Gastroesophageal sphincter (tissue), 4 donors: ENCODE measurements around the gene CDC25C. TPM values are rescaled to one million over a fixed set of nuclear protein-coding genes. Genes with fewer than 3 reads are reported as not detected.
"Not testable (repeated sequence)": the region's sequence is repeated elsewhere in the genome, so short reads cannot be mapped to it uniquely, and the experiment has no call there.

ENCODE experiments used
- ATAC-seq: fragments of 150-250 bp; one replicate; pipeline ENCODE4 v1.9.1; 2016; ENCODE audit warnings: mild to moderate bottlenecking, moderate library complexity
- H3K27ac ChIP-seq, 4 donors: fragments of 200-600 bp; sonication (generic) in 3 of 4; 1 replicate in 3 of 4; 2 replicates in 1 of 4; pipeline ENCODE4 v1.5.1; 2016 to 2019
- H3K27me3 ChIP-seq: fragments of 200-600 bp; sonication (generic); one replicate; pipeline ENCODE4 v1.5.1; 2019
- H3K36me3 ChIP-seq, 2 donors: fragments of 200-600 bp; sonication (generic); one replicate each; pipeline ENCODE4 v1.5.1; 2019; ENCODE audit warnings: control low read depth in 1 of 2
- H3K4me1 ChIP-seq, 3 donors: fragments of 200-600 bp; sonication (generic); 1 replicate in 2 of 3; 2 replicates in 1 of 3; pipeline ENCODE4 v1.5.1; 2016 to 2019; ENCODE audit warnings: control low read depth in 2 of 3
- H3K4me3 ChIP-seq, 2 donors: fragments of 200-600 bp; sonication (generic); one replicate each; pipeline ENCODE4 v1.5.1; 2019; ENCODE audit warnings: mild to moderate bottlenecking in 1 of 2, moderate library complexity in 1 of 2
- H3K9me3 ChIP-seq, 3 donors: fragments of 200-600 bp; sonication (generic); one replicate each; pipeline ENCODE4 v1.5.1; 2017 to 2019; ENCODE audit warnings: control low read depth in 2 of 3
- EP300 ChIP-seq: sonication (generic); formaldehyde crosslinking; IDR thresholded peaks from one replicate; pipeline ENCODE4 v1.6.1; 2017; ENCODE audit warnings: antibody characterized with exemption, mild to moderate bottlenecking
- POLR2A ChIP-seq, 2 donors: fragments of 450-650 bp; IDR thresholded peaks; one replicate each; pipeline ENCODE4 v1.6.1; 2017; ENCODE audit warnings: antibody characterized with exemption in 2 of 2, mild to moderate bottlenecking in 2 of 2, moderate library complexity in 1 of 2
- POLR2AphosphoS5 ChIP-seq: sonication (generic); formaldehyde crosslinking; IDR thresholded peaks from one replicate; pipeline ENCODE4 v1.6.1; 2017; ENCODE audit warnings: antibody characterized with exemption
- WGBS, 2 donors: methylation state at CpG; one replicate each; pipeline ENCODE4 v1.1.5; 2018; ENCODE audit warnings: low coverage in 1 of 2; 5-methylcytosine and 5-hydroxymethylcytosine counted together
- total RNA-seq, 4 donors: library from RNA; depleted of rRNA; stranded (reverse); fragments of >200 nt; gene quantifications; one replicate each; pipeline ENCODE4 v1.1.0, GENCODE V29; 2016
- TF ChIP-seq, protein P1 (sequence below), 4 experiments: fragments of 200-600 bp in 2 of 4; fragments of 450-650 bp in 2 of 4; sonication (generic) in 1 of 4; IDR thresholded peaks; one replicate each; pipeline ENCODE4 v1.5.1; 2017 to 2019; ENCODE audit warnings: antibody characterized with exemption in 4 of 4, mild to moderate bottlenecking in 2 of 4, moderate library complexity in 2 of 4

The CDC25C gene
- total RNA-seq, 4 donors from 2014 or later = 0.45 TPM; not detected in 3

DNA sequence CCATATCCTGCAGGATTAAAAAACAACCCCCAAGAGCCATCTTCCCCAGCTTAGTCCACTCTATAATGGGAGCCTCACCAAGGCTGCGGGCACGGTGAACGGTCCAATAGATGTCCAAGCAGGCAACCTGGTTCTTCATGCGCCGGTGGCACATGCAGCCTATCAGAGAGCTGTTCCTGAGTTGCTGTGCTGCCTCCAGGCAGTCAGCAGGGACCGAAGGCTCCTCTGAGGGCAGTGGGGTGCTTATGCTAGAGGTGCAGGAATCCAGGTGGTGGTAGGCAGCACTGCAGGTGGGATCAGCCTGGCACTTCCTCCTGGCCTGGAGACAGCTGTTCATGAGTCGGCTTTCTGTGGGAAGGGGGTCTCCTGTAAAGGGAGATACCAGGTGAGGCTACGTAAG is 67.4 kb downstream of the CDC25C start:
- TF ChIP-seq POLR2A (IDR thresholded peaks at IDR 0.05) (no peak), POLR2AphosphoS5 (no peak), EP300 (no peak)
- TF ChIP-seq, protein P1, sequence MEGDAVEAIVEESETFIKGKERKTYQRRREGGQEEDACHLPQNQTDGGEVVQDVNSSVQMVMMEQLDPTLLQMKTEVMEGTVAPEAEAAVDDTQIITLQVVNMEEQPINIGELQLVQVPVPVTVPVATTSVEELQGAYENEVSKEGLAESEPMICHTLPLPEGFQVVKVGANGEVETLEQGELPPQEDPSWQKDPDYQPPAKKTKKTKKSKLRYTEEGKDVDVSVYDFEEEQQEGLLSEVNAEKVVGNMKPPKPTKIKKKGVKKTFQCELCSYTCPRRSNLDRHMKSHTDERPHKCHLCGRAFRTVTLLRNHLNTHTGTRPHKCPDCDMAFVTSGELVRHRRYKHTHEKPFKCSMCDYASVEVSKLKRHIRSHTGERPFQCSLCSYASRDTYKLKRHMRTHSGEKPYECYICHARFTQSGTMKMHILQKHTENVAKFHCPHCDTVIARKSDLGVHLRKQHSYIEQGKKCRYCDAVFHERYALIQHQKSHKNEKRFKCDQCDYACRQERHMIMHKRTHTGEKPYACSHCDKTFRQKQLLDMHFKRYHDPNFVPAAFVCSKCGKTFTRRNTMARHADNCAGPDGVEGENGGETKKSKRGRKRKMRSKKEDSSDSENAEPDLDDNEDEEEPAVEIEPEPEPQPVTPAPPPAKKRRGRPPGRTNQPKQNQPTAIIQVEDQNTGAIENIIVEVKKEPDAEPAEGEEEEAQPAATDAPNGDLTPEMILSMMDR (IDR thresholded peaks at IDR 0.05) = no peak
- 83 to 95% methylated on average over 2 to 6 of the region's 8 CpGs for WGBS, 2 donors
- Histone ChIP-seq H3K27ac (no peak overlapping the region), H3K9me3 (no peaks in the 10 kb centered on the region), H3K27me3 (peaks cover 11% of the 10 kb centered on the region), H3K4me3 (no peak overlapping the region), H3K36me3 (no peaks in the 10 kb centered on the region), H3K4me1 (no peaks in the 10 kb centered on the region)
- no peak for ATAC-seq

DNA sequence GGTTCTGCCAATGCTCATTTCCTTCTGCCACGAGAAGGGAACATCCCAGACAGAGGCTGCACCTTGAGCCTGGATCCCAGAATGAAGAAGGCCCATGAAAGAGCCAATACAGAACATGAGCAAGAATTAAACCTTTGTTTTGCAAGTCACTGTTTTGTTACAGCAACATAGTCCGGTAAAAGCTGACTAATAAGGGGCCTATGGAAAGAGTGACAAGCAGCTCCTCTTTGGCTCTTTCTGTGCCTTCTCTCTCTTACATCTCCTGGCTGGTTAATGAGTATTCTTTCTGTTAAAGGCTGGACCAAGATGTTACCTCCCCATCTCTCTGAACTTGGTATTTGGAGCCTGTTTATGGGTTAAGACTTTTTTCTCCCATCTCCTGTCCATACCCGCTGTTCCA is 68.0 kb downstream of the CDC25C start:
- Histone ChIP-seq H3K9me3 (no peaks in the 10 kb centered on the region), H3K4me3 (no peak overlapping the region), H3K36me3 (no peaks in the 10 kb centered on the region), H3K27ac (no peak overlapping the region), H3K4me1 (no peaks in the 10 kb centered on the region), H3K27me3 (peaks cover 11% of the 10 kb centered on the region)
- no peak for ATAC-seq
- TF ChIP-seq, protein P1 (IDR thresholded peaks at IDR 0.05) = no peak
- TF ChIP-seq POLR2AphosphoS5 (no peak), POLR2A (IDR thresholded peaks at IDR 0.05) (no peak), EP300 (no peak)
- 71 to 82% methylated on average over 2 of the region's 3 CpGs for WGBS, 2 donors

DNA sequence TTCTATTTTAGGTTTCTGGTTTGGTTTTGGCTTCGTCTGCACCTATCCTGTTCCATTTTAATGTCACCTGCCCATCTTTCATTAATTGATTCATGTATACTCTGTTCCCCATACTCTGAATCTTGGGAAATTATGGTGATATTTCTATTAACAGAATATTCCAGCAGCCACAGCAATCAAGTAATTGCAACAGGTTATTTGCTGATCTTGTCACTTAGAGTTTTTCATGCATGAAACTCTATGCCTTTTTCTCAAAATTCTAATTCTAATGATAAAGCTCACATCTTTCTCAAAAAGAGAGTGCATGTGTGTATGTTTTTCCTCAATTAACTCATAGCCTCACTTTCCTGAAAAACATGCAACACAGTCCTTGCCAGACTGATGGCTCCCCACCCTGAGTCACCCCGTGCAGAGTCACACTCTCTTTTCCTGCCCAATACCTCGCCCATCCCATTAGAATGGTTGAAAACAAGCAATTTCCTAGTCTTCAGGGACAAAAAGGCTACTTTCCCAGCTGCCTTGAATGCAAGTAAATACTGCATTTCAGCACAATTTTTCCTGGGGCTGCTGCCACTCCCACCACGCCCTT is 72.8 kb downstream of the CDC25C start:
- Histone ChIP-seq H3K36me3 (no peaks in the 10 kb centered on the region), H3K27me3 (peaks cover 7% of the 10 kb centered on the region), H3K4me3 (no peak overlapping the region), H3K27ac (no peak overlapping the region), H3K9me3 (no peaks in the 10 kb centered on the region), H3K4me1 (no peaks in the 10 kb centered on the region)
- TF ChIP-seq EP300 = no peak
- no peak for TF ChIP-seq POLR2AphosphoS5
- TF ChIP-seq POLR2A (IDR thresholded peaks at IDR 0.05) = no peak
- TF ChIP-seq, protein P1 (IDR thresholded peaks at IDR 0.05) = no peak
- no peak for ATAC-seq
- 55 to 65% methylated on average over 3 to 4 of the region's 4 CpGs for WGBS, 2 donors

DNA sequence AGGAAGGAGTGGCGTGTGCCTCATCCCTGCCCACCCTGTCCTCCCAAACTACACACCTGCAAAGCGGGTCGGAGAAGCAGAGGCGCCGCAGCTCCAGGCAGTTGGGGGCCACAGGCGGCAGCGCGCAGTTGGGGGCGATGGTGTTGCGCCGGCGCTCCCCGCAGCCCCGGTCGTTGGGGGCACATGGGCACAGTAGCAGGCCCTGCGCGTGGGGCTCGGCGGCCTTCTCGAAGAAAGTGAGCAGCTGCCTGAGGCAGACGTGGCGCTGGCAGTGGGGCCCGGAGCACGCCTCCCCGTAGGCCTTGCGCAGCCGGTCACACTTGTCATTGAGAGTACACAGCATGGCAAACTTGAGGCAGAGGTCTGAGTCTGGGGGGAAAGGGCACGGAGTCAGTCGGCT is 74.0 kb downstream of the CDC25C start:
- Histone ChIP-seq H3K27me3 (peaks cover 7% of the 10 kb centered on the region), H3K4me3 (no peak overlapping the region), H3K9me3 (no peaks in the 10 kb centered on the region), H3K4me1 (no peaks in the 10 kb centered on the region), H3K27ac (no peak overlapping the region), H3K36me3 (no peaks in the 10 kb centered on the region)
- no peak for ATAC-seq
- TF ChIP-seq, protein P1 (IDR thresholded peaks at IDR 0.05) = no peak
- TF ChIP-seq POLR2AphosphoS5 = no peak
- TF ChIP-seq EP300 = no peak
- TF ChIP-seq POLR2A (IDR thresholded peaks at IDR 0.05) = no peak
- 60 to 90% methylated on average over 1 to 3 of the region's 29 CpGs for WGBS, 2 donors

DNA sequence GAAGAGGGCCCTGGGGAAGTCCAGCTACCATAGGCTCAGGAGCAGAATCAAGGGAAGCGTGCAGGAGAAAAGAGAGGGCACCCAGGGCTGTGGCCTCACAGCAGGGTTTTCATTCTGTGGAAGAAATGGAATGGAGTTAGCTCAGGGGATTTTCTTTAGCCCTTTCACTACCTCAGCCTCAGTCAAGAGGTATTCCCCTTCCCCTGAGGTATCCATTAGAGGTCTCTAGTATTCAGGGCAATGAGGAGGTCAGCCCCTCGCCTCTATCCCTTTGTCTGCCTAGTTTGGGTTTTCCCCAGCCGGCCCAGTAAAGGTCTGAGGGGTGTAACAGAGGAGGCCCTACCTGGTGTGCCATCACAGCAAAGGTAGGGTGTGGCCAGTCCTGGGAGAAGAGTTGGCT is 78.7 kb downstream of the CDC25C start:
- no peak for ATAC-seq
- no CpG with 5 or more reads among the region's 3 CpGs for WGBS, 2 donors
- TF ChIP-seq POLR2A (IDR thresholded peaks at IDR 0.05) (no peak), POLR2AphosphoS5 (no peak), EP300 (no peak)
- TF ChIP-seq, protein P1 (IDR thresholded peaks at IDR 0.05) = no peak
- Histone ChIP-seq H3K27ac (no peak overlapping the region), H3K4me1 (no peaks in the 10 kb centered on the region), H3K4me3 (no peak overlapping the region), H3K9me3 (no peaks in the 10 kb centered on the region), H3K36me3 (no peaks in the 10 kb centered on the region), H3K27me3 (peaks cover 7% of the 10 kb centered on the region)

DNA sequence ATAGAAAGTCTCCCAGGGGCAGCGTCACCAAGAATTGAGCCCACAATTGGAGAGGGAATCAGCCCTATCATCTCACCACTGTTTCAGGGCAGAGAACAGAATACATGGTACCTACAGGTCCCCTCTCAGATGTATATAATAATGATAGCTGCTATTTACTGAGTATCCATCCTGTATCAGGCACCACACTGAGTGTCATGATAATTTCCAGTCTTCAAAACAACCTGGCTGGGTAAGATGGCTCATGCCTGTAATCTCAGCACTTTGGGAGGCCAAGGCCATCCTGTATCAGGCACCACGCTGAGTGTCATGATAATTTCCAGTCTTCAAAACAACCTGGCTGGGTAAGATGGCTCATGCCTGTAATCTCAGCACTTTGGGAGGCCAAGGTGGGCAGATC is 83.8 kb downstream of the CDC25C start:
- WGBS, 2 donors = 78% methylated on average over 1 of the region's 2 CpGs; no CpG with 5 or more reads in 1 of the 2 donors
- not testable (repeated sequence) for ATAC-seq

More for the DNA sequence above, 83.8 kb downstream of the CDC25C start:
- not testable (repeated sequence) for H3K9me3 ChIP-seq, H3K27ac ChIP-seq, H3K36me3 ChIP-seq, H3K27me3 ChIP-seq, H3K4me3 ChIP-seq, H3K4me1 ChIP-seq
